Stimulated activated CD8-positive, alpha-beta memory T cell treated with anti-CD3 and anti-CD28 coated beads, Interleukin-7, amount 100 ng/mL, for 48 hours (primary cell): ENCODE data around the gene LAMA3.
"Not testable (repeated sequence)": the region's sequence is repeated elsewhere in the genome, so short reads cannot be mapped to it uniquely, and the experiment has no call there.

ENCODE experiments used
- DNase-seq, 2 donors: peaks; one replicate each; pipeline ENCODE4 v3.0.0-alpha.2; 2020; ENCODE audit warnings: low read depth in 1 of 2; ENCODE audit errors: extremely low read depth in 1 of 2

Gene LAMA3

DNA sequence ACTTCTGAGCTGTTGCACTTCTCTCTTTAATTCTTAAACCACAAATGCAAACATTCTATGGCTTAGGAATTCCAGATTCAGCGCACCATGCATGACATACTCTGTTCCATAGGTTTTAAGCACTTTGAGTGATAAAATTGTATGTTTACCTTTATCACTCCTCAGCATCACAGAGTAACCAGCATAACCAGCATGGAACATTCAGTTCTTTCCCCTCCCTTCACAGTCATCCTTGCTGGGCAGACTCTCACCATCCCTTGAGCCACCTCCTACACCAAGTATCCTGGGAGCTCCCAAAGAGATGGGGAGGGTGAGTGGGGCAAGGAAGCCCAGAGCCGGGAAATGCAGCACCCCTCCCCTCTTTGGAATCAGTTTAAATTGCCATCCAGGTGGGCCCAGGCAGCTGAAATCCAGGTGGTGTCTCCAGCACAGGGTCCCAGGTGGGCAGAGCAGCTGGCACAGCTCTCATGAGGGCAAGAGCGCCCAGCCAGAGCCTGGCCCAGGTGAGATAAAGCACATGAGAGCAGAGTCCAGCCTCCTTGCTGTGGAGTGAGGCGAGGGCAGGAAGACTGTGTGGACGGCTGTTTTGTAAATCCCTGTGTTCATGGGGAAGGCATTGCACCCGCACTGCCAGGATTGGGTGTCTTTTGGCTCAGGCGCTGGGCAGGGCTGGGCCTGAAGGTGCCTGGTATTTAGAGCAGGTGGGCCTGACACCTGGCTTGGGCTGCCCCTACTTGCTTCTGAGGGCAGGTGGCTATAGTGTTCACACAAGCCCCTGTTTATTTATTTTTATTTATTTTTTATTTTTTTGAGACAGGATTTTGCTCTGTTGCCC, 36.8 kb downstream of the LAMA3 start:
- DNase-seq: no peak

- no peak for DNase-seq
Observed at GRCh38 chr18:23727707-23728493, 38.6 kb downstream of the LAMA3 start.

DNA sequence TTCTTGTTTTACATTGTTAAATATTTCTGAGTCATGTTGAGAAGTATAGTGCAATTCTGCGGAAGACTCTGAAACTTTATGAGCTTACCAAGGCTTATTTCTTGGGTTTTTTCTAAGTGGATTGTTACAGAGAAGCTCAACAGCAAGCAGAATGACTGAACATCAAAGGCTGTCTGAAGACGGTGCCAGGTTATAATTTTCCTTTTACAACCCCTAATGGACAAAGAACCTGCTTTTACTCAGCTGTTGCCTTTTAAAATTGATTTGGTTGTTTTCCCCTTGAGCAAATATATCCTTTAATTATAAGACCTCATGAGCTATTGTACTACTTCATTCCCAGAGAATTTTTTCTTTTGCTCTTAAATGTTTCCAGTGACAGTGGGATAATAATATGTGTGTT, 41.6 kb downstream of the LAMA3 start:
- DNase-seq: no peak

DNA sequence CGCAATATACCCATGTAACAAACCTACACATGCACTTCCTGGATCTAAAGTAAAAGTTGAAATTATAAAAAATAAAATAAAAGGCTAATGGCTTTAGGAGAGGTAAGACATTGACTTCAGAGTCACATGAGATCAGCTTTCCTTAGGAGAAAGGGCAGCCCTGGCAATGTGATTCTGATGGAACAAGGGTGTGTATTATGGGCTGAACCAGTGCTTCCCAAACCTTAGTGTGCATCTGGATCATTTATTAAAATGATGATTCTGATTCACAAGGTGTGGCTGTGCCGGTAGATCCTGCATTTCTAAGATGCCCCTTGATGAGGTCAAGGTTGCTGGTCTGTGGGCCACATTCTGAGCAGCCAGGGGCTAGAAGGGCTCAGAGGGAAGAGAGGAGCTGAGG, 42.6 kb downstream of the LAMA3 start:
- DNase-seq: no peak

GRCh38 chr18:23732439-23732838, 43.2 kb downstream of the LAMA3 start:
- DNase-seq: no peak

DNA sequence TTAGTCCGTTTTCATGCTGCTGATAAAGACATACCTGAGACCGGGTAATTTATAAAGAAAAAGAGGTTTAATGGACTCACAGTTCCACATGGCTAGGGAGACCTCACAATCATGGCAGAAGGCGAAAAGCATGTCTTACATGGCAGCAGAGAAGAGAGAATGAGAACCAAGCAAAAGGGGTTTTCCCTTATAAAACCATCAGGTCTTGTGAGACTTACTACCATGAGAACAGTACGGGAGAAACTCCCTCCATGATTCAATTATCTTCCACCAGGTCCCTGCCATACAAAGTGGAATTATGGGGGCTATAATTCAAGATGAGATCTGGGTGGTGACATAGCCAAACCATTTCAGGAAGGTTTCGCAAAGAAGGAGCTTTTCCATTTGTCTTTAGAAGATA, 44.0 kb downstream of the LAMA3 start:
- DNase-seq: not testable (repeated sequence)

- DNase-seq: no peak
Observed at GRCh38 chr18:23733895-23734294, 44.6 kb downstream of the LAMA3 start.

GRCh38 chr18:23735021-23735464, 45.8 kb downstream of the LAMA3 start:
- DNase-seq: no peak

- no peak for DNase-seq
Observed at GRCh38 chr18:23737578-23737977, 48.3 kb downstream of the LAMA3 start.

- DNase-seq: no peak
Observed at GRCh38 chr18:23738151-23738550, 48.9 kb downstream of the LAMA3 start.

- DNase-seq: no peak
Observed at GRCh38 chr18:23738575-23738974, 49.3 kb downstream of the LAMA3 start.

GRCh38 chr18:23740105-23740830, 51.0 kb downstream of the LAMA3 start:
- no peak for DNase-seq

DNA sequence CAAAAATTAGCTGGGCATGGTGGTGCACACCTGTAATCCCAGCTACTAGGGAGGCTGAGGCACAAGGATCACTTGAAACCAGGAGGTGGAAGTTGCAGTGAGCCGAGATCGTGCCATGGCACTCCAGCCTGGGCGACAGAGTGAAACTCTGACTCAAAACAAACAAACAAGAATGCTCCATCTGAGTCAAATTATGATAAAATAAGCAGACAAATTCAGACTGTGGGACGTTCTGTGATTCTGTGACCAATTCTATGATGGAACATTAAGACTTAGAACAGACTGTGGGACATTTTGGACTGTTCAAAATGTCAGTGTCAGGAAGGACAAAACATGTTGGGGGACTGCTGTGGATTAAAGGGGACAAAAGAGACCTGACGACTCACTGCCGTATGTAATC, 52.7 kb downstream of the LAMA3 start:
- not testable (repeated sequence) for DNase-seq

- no peak for DNase-seq
Observed at GRCh38 chr18:23743733-23744333, 54.6 kb downstream of the LAMA3 start.

DNA sequence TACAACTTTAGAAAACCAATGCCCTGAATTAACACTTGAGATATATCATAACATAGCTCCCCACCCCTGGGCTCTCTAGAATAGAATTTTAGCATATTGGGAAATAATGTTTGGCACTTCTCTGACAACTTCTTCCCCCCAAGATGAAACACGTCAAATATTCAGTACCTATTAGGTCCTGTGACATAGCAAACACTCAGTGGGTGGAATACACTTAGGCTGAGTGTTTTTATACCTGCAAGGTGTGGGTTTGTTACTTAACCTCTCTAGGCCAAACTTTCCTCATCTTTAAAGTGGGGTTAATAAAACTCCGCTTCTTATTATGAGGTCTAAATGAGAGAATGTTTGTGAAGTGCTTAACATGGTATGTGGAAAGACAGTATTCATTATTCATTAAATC, 56.1 kb downstream of the LAMA3 start:
- no peak for DNase-seq

- DNase-seq: no peak
Observed at GRCh38 chr18:23746851-23747250, 57.6 kb downstream of the LAMA3 start.

- DNase-seq: no peak
Observed at GRCh38 chr18:23752363-23752762, 63.1 kb downstream of the LAMA3 start.

- DNase-seq: no peak
Observed at GRCh38 chr18:23752796-23753195, 63.5 kb downstream of the LAMA3 start.

DNA sequence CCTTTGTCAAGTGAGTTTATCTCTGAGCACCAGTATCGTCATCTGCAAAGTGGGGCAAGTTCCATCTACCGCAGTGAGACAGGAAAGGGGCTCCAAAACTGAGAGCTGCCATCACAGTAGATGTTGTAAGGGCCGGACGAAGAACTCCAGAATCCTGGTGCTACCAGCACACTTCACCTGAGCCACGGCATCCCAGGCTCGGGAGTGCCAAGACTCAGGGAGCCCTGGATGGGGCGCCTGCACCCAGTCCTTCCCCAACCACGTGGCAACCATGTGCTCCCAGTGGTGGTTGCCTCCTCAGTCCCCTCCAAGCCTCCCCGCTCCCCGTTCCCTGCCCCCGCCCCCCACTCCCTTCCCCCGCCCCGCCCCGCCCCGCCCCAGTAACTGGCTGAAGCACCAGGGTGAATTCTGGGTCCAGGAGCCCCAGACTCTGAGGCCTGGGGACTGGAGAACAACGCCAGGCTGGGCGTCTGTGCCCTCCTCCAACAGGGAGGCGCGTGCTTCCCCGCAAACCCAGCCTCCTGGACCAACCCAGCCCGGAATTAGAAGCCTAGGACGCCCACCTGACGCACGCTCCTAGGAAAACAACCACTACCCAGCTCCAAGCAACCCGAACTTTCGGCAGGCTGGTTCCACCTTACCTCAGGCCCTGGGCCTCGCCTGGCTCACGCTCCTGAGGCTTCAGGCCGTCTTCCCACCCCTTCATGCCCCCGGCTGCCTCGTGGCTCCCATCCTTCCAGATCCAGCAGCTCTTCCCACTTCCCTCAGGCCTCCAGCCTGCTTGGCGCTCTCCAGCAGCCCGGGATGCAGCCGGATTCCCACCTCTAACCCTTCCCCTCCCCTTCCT, 67.6 kb downstream of the LAMA3 start:
- no peak for DNase-seq

GRCh38 chr18:23757437-23757733, 68.1 kb downstream of the LAMA3 start:
- DNase-seq: no peak
